ENCODE results near the gene CALHM1. TPM values are rescaled to one million over a fixed set of nuclear protein-coding genes. Genes with fewer than 3 reads are reported as not detected.
A peak's percentile ranks its signal among the peaks of the same experiment; 100 is the strongest.

CALHM1 gene
- total RNA-seq, 4 donors from 2014 or later = not detected

- no peak overlapping the region for H3K4me3 ChIP-seq (ENCODE audit: low read depth, poor library complexity, severe bottlenecking)
- 90 to 91% methylated on average over 19 to 23 of the region's 23 CpGs for WGBS, 2 donors
- no peak for TF ChIP-seq CTCF (IDR thresholded peaks at IDR 0.05)
- no peak for TF ChIP-seq POLR2A (IDR thresholded peaks at IDR 0.05)
- DNase-seq (ENCODE audit: low spot score in 2 of 2) = no peak
- intact Hi-C loops (cut with DNase I; ENCODE audit: low total_unique reads) = no loop called here
Measured at GRCh38 chr10:103447187-103447586, 11.5 kb downstream of the CALHM1 start.

DNA sequence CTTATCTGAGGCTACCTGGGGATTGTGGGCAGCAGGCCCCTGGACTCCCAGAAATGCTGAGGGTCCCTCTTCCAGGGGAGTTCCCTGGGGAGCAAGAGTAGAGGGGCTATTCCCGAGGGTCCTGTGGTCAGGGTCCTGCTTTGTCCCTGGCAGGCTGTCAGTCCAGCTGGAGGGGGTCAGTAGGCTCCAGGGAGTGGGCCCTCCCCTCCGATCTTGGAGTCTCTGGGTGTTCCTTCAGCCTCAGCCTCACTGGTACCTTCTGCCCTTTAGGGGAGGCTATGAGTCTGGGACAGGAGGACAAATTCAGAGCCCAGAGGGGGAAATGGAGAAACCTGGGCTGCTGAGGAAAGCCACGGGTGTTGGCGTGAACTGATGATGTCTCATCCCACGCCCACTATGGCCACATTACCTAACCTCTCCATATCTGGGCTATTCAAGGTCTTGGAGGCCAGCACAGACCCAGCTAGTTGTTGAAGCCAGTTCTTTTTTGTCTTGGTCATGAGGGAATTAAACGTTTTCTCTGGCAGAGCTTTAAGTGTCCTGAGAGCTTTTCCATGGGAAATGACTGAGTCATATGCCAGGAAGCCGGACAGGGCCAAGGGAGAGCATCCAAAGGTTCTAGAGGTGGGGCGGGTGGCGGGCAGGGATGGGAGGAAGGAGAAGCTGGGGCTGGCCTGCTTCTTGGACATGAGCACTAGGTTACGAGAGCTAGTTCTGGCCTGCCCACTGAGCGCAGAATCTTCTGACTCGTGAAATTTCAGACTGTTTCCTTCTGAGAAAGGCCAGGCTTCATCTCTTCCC is 12.7 kb downstream of the CALHM1 start:
- H3K4me3 ChIP-seq (ENCODE audit: low read depth, poor library complexity, severe bottlenecking) = no peak overlapping the region
- peak; percentile 69 to 93 for DNase-seq (ENCODE audit: low spot score in 2 of 2)
- intact Hi-C loops (cut with DNase I; ENCODE audit: low total_unique reads) = no loop called here
- 45 to 46% methylated on average over 12 of the region's 12 CpGs for WGBS, 2 donors
- TF ChIP-seq POLR2A (IDR thresholded peaks at IDR 0.05) (no peak), CTCF (IDR thresholded peaks at IDR 0.05) (no peak)

DNA sequence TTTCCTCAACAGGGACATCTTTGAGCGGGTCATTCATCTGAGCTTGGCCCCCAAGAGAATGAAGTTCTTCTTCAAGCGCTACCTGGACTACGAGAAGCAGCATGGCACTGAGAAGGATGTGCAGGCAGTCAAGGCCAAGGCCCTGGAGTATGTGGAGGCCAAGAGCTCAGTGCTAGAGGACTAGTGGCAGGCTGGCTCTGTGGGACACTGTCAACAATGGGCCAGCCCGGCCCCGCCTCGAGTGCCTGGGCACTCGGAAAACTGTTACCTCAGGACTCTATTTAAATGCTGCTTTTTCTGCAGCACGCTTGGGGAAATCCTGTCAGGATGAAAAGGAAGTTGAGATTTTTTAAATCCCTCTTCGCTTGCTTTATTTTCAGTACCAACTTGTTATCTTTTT is 13.3 kb downstream of the CALHM1 start:
- H3K4me3 ChIP-seq (ENCODE audit: low read depth, poor library complexity, severe bottlenecking) = no peak overlapping the region
- no peak for TF ChIP-seq POLR2A (IDR thresholded peaks at IDR 0.05)
- no peak for TF ChIP-seq CTCF (IDR thresholded peaks at IDR 0.05)
- 76 to 82% methylated on average over 9 of the region's 9 CpGs for WGBS, 2 donors
- intact Hi-C loops (cut with DNase I; ENCODE audit: low total_unique reads) = no loop called here
- no peak for DNase-seq (ENCODE audit: low spot score in 2 of 2)

DNA sequence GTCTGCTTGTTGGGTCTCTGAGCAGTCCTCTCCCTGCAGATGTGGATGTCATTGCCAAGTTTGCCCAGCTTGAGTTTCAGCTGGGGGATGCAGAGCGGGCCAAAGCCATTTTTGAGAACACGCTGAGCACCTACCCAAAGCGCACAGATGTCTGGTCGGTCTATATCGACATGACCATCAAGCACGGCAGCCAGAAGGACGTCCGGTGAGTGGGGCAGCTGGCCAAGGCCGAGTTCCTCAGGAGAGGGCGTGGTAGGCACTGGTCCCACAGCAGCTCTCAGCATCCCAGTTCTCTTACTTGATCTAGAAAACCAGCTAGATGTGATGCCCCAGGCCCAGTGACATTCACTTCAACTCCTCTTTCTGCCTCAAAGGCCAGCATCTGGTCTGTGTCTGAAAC is 14.2 kb downstream of the CALHM1 start:
- intact Hi-C loops (cut with DNase I; ENCODE audit: low total_unique reads) = no loop called here
- no peak for DNase-seq (ENCODE audit: low spot score in 2 of 2)
- H3K4me3 ChIP-seq (ENCODE audit: low read depth, poor library complexity, severe bottlenecking) = no peak overlapping the region
- TF ChIP-seq POLR2A (IDR thresholded peaks at IDR 0.05) = no peak
- no peak for TF ChIP-seq CTCF (IDR thresholded peaks at IDR 0.05)
- 49 to 74% methylated on average over 7 to 9 of the region's 10 CpGs for WGBS, 2 donors

DNA sequence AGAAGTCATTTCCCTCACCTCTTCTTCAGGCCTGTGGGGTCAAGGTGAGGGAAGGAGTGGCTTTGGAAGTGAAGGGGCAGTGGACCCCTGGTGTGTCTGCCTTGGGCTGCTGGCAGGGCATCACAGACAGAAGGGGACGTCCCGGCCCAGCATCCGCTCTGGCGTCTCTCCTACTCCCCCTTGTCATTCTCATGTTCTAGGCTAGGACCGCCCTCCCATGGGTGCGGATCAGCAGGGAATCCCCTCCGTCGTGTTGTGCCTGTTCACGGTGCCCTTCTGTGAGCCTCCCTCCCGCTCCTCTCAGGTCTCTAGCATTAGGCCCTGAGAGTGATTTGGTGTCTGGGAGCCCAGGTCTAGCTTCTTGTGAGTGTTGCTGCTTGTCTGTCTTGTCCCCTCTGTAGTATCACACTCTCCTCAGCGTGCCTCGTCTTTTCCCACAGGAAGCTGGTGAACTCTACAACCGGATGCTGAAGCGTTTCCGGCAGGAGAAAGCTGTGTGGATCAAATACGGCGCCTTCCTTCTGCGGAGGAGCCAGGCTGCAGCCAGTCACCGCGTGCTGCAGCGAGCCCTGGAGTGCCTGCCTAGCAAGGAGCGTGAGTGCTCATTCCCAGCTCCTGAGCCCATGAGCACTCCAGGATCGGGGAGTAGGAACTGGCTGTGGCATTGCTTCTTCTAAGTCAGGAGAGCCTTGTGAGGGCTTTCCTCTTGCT is 15.1 kb downstream of the CALHM1 start:
- no peak for DNase-seq (ENCODE audit: low spot score in 2 of 2)
- intact Hi-C loops (cut with DNase I; ENCODE audit: low total_unique reads) = no loop called here
- no peak overlapping the region for H3K4me3 ChIP-seq (ENCODE audit: low read depth, poor library complexity, severe bottlenecking)
- 79 to 81% methylated on average over 22 to 23 of the region's 23 CpGs for WGBS, 2 donors
- TF ChIP-seq POLR2A (IDR thresholded peaks at IDR 0.05) = no peak
- no peak for TF ChIP-seq CTCF (IDR thresholded peaks at IDR 0.05)

Data from lower leg skin (tissue), 4 donors.